Activated CD4-positive, alpha-beta T cell treated with anti-CD3 and anti-CD28 coated beads, Interleukin-2, amount 50 U/mL, for 1 hour (primary cell): Measurements from ENCODE around the gene ZFAND6.

ENCODE experiments used
- DNase-seq: peaks from one replicate; pipeline ENCODE4 v3.0.0-alpha.2; 2020

The ZFAND6 gene

DNA sequence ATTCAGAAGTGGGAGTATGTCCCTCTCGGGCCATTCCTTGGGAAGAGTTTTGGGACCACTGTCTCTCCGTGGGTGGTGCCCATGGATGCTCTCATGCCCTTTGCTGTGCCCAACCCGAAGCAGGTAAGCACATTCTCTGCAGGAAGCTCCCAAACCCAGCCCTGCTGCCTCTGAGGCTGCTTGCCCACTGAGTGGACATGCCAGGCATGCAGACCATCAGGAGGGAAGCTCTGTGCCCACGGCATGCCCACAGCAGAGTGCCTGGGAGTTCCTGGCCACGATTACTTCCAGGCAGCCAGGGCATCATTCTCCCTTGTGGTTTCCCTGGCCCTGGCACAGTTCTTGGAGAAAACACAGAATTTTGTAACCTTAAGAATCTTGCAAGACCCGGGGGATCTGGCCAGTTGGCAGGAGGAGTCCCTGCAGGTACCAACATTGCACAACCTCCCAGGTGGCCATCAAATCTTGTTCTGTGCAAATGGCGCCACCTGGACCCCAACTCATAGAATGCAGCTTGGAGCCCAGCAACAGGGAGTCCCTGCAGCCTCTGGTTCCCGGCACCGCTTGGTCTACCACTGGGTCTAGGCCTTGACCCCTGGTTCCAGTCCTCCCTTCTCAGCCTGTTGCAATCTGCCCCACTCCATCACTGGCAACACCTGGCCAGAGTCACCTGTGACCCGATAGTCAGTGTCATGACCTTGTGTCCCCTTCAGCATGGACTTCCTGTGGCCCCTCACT lies 113.7 kb downstream of the ZFAND6 start:
- peak; percentile 69 for DNase-seq

DNA sequence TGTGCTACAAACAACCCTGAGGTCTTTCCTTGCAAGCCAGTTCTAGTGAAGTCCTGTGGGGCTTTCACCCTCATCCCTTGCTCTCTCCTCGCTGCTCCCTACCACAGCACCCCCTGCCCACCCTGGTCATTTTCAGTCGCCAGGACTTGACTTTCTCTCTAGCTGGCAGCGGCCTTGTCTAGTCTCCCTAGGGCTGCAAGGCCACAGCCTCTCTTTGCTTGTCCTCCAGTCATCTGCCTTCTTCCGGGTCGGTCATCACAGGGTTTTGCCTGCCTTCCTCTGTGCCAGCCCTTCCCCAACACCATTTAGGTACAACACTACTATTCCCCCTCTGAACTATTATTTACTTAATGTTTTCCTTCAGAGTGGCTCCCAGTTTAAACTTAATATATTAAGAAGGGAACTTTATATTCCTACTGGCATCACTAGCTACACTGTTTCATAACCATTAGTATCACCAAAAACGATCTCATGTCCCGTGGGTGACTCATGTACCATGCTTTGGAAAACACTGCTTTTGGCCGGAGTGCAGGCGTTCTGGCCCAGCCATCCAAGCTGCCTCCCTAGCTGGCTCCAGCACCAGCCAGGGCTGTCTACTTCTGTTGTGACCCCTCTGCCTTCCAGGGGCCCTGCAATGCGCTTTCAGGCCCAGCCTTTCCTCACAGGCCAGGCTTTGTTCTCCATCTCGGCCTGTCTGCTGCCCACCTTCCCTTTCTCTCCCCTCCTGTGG lies 114.7 kb downstream of the ZFAND6 start:
- DNase-seq, result no peak

- DNase-seq, result no peak
These were observed 116.0 kb downstream of the ZFAND6 start for GRCh38 chr15:80175436-80175835.

DNA sequence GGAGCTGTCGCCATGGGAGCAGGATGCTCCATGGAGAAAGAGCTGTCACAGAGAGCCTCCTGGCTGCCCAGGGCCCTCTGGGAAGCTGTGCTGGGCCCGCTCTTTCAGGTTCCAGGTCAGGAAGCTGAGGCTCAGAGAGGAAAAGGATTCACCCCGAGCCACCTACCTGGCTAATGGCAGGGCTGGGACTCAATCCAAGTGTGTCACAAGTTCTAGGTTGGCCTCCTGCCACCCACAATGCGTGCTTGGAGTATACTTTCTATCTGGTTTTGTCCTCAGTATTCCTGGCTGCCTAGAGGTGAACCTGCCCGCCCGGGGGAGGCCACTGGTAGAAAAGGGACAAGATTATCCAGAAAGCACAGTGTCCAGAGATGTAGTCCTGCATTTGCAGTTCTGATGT lies 117.0 kb downstream of the ZFAND6 start:
- no peak for DNase-seq

- DNase-seq, result no peak
These were observed 117.7 kb downstream of the ZFAND6 start for GRCh38 chr15:80177156-80177555.

- no peak for DNase-seq
These were observed 119.7 kb downstream of the ZFAND6 start for GRCh38 chr15:80179025-80179759.

DNA sequence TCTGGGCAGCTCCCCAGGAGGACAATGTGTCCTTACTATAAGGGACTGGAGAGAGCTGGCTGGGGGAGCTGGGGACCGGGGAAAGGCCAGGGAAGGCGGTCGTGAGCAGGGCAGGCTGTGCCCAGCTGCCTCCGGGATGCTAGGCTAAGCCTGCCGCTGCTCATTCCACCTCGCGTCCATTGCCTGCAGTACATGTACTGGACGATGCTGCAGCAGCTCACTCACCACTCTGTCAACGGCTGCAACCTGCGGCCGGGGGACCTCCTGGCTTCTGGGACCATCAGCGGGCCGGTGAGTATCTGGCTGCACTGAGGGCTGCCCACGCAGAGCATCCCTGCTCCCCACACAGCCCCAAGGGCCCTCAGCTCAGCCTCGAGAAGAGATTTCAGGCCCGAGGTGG lies 120.5 kb downstream of the ZFAND6 start:
- no peak for DNase-seq

- no peak for DNase-seq
These were observed 121.0 kb downstream of the ZFAND6 start for GRCh38 chr15:80180468-80180867.

GRCh38 chr15:80180986-80181385 lies 121.5 kb downstream of the ZFAND6 start:
- DNase-seq, result no peak

GRCh38 chr15:80182611-80183261 lies 123.3 kb downstream of the ZFAND6 start:
- DNase-seq, result no peak

GRCh38 chr15:80183306-80183705 lies 123.8 kb downstream of the ZFAND6 start:
- no peak for DNase-seq

GRCh38 chr15:80183886-80184285 lies 124.4 kb downstream of the ZFAND6 start:
- no peak for DNase-seq

DNA sequence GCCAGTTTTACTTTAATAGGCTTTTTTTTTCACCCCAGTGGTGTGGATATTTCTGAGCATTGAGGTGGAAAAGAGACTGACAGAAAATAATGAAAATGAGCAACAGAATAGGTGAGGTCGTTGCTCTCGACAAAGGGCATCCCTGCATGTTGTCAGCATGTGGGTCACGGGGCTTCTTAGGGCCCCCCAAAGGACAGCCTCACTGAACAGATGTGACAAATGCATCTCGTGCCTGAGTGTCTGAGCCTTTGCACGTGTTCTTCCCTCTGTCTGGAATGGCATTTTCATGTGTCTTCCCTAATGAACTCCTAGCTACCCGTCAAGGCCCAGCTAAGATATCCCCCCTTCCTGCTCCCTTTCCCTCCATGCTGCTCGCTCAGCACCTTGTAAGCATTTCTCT lies 125.1 kb downstream of the ZFAND6 start:
- no peak for DNase-seq

- no peak for DNase-seq
These were observed 125.7 kb downstream of the ZFAND6 start for GRCh38 chr15:80185152-80185551.

DNA sequence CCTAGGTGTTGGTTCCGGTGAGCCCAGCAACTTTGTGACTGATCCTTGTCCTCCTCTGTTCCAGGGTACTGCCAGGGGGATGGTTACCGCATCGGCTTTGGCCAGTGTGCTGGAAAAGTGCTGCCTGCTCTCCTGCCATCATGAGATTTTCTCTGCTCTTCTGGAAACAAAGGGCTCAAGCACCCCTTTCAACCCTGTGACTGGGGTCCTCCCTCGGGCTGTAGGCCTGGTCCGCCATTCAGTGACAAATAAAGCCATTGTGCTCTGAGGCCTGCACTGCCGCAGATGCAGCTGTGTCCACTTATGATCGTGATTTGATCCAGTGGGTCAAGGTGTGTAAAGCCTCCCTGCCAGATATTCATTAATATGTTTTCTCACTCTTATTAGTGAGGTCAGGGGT lies 126.6 kb downstream of the ZFAND6 start:
- no peak for DNase-seq

- DNase-seq, result no peak
These were observed 127.1 kb downstream of the ZFAND6 start for GRCh38 chr15:80186597-80186996.
